SK-N-MC (cell line): ENCODE results near the gene TMEM63C.

ENCODE experiments used
- DNase-seq: peaks from one replicate; pipeline ENCODE4 v3.0.0-alpha.2; 2011; ENCODE audit warnings: low read depth, low spot score
- H3K27ac ChIP-seq: fragments of 200-600 bp; sonication (generic); 2 replicates; pipeline ENCODE4 v1.5.1; 2016; ENCODE audit warnings: mixed run types
- H3K36me3 ChIP-seq: fragments of 200-600 bp; sonication (generic); 2 replicates; pipeline ENCODE4 v1.6.1; 2017; ENCODE audit warnings: antibody characterized with exemption, low read length, mixed read lengths; ENCODE audit not compliant: insufficient read depth
- H3K4me3 ChIP-seq: fragments of 200-600 bp; sonication (generic); 2 replicates; pipeline ENCODE4 v1.5.1; 2016
- H3K9ac ChIP-seq: fragments of 200-600 bp; sonication (generic); 2 replicates; pipeline ENCODE4 v1.8.0; 2017; ENCODE audit warnings: mixed run types, mixed read lengths; ENCODE audit not compliant: insufficient read length
- H3K9me3 ChIP-seq: fragments of 200-600 bp; sonication (generic); 2 replicates; pipeline ENCODE4 v1.6.1; 2017; ENCODE audit warnings: low read depth, mild to moderate bottlenecking, antibody characterized with exemption, low read length, moderate library complexity, mixed read lengths
- EZH2 ChIP-seq: fragments of 200-600 bp; sonication (generic); IDR thresholded peaks from one replicate; pipeline ENCODE4 v1.6.1; 2017; ENCODE audit warnings: antibody characterized with exemption
- FOXP2 ChIP-seq: optimal IDR thresholded peaks from 2 replicates; pipeline ENCODE3; 2011; ENCODE audit warnings: mild to moderate bottlenecking, moderate library complexity; ENCODE audit not compliant: insufficient read depth; ENCODE audit errors: extremely low read length, control extremely low read depth
- POLR2AphosphoS5 ChIP-seq: IDR thresholded peaks from 2 replicates; pipeline ENCODE4 v1.6.1; 2012; ENCODE audit warnings: mild to moderate bottlenecking, low read depth, low read length, borderline replicate concordance

The TMEM63C gene

DNA sequence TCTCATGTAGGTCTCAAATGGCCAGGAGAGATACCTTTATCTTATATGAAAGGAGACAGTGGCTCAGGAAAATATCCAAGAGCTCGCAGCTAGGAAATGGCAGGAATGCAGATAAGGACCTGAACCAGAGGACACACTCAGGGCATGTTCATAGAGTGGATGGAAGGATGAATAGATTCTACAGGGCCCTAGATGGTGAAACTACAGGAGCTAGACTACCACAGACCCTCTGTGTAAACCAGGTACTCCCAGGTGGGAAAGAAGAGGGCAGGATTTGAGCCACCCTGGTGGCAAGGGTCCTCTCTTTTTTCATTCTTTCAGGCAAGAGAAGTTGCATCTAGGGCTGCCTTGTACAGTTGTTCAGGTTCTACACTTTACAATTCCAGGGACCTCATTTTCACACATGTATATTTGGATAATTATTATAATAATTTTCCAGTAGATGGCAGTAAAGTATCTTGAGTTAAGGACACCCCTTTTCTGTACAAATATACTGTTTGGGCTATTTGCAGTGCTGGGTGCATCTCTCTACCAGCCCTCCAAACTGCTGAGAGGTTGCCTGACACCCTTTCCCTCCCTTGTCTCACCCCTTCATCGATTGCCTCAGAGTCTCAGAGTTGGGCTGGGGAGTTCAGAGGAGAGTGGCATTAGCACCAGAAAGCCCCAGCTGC is 29.5 kb upstream of the TMEM63C start:
- no peaks in the 10 kb centered on the region for H3K9me3 ChIP-seq
- H3K36me3 ChIP-seq = no peaks in the 10 kb centered on the region
- no peak overlapping the region for H3K4me3 ChIP-seq
- no peak for TF ChIP-seq POLR2AphosphoS5
- no peak for DNase-seq
- H3K9ac ChIP-seq = no peak overlapping the region
- H3K27ac ChIP-seq = no peak overlapping the region

DNA sequence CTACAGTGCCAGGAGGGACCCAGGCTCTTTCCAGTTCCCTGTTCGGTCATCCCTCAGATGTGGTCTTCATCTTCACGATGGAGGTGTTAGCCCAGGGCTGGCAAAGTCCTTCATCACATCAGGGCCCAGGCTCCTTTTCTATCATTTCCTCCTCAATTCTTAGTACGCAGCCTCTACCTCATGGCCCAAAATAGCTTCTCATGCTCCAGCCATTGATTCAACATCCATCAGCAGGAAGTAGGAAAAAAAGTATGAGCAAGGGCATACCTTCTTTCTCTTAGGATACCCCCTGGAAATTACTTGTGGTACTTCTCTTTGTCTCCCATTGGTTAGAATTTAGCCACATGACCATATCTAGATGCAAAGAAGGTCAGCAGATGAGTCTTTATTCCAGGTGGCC is 27.8 kb upstream of the TMEM63C start:
- TF ChIP-seq POLR2AphosphoS5 (no peak), FOXP2 (no peak), EZH2 (no peak)
- DNase-seq = no peak
- H3K36me3 ChIP-seq = no peaks in the 10 kb centered on the region
- no peak overlapping the region for H3K27ac ChIP-seq
- no peak overlapping the region for H3K4me3 ChIP-seq
- no peak overlapping the region for H3K9ac ChIP-seq
- no peaks in the 10 kb centered on the region for H3K9me3 ChIP-seq

DNA sequence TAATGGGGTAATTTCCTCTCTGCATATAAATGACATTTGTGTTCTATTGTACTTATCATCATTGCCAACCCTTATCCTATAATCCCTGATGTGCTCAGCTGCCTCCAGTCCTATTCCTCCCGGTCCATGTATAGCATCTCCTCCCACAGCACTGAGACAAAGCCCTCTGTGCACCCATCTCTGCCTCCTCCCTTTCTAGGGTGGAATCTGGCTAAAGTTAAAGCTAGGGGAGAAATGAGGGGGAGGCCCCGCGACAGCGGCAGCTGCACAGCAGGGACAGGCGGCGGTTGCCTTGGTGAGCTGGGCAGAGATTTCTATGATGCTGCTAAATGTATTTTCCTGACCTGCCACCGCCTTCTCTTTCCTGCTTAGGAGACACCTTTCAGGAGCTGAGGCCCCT is 27.2 kb upstream of the TMEM63C start:
- Histone ChIP-seq H3K36me3 (no peaks in the 10 kb centered on the region), H3K4me3 (no peak overlapping the region), H3K27ac (no peak overlapping the region), H3K9me3 (no peaks in the 10 kb centered on the region), H3K9ac (no peak overlapping the region)
- no peak for DNase-seq
- TF ChIP-seq EZH2 (no peak), FOXP2 (no peak), POLR2AphosphoS5 (no peak)

DNA sequence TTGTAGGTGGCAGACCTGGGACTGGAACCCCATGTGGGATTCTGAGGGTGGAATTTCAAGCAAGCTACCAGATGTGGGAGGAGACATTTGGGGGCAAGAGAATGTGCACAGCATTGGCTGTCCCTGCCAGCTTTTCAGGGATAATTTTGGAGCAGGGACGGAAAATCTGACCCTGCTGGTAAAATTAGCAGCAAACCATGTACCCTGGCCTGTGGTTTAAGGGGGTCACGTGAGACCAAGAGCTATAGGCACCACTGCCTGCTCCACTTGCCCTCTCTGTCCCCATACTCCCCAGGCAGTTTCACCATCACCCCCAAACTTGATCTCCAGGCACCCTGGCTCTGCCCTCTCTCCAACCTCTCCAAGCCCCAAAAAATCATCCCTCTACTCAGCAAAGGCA is 26.5 kb upstream of the TMEM63C start:
- Histone ChIP-seq H3K4me3 (no peak overlapping the region), H3K9ac (no peak overlapping the region)

DNA sequence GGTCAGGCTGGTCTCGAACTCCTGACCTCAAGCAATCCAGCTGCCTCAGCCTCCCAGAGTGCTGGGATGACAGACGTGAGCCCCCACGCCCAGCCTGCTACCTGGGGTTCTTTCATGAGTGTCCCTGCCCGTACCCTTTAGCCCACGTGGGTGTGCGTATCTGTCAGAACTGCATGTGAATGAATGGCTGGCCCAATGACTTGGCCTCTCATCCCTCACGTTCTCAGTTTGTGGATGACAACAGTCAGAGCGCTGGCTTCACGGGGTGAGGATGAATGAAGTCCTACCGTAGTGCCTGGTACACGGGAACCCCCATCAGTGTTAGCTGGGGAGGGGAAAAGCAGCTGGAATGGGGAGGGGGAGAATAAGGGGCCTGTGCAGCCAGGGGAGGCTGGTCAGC is 23.9 kb upstream of the TMEM63C start:
- no peak for TF ChIP-seq POLR2AphosphoS5
- TF ChIP-seq FOXP2 = no peak
- no peak overlapping the region for H3K9ac ChIP-seq
- H3K9me3 ChIP-seq = no peaks in the 10 kb centered on the region
- H3K36me3 ChIP-seq = no peaks in the 10 kb centered on the region
- no peak overlapping the region for H3K4me3 ChIP-seq
- no peak for DNase-seq
- no peak overlapping the region for H3K27ac ChIP-seq

More for the DNA sequence above, 26.5 kb upstream of the TMEM63C start:
- no peak for TF ChIP-seq POLR2AphosphoS5
- no peak for TF ChIP-seq FOXP2
- no peak for TF ChIP-seq EZH2
- no peaks in the 10 kb centered on the region for H3K36me3 ChIP-seq
- H3K27ac ChIP-seq = no peak overlapping the region
- no peaks in the 10 kb centered on the region for H3K9me3 ChIP-seq
- DNase-seq = no peak

DNA sequence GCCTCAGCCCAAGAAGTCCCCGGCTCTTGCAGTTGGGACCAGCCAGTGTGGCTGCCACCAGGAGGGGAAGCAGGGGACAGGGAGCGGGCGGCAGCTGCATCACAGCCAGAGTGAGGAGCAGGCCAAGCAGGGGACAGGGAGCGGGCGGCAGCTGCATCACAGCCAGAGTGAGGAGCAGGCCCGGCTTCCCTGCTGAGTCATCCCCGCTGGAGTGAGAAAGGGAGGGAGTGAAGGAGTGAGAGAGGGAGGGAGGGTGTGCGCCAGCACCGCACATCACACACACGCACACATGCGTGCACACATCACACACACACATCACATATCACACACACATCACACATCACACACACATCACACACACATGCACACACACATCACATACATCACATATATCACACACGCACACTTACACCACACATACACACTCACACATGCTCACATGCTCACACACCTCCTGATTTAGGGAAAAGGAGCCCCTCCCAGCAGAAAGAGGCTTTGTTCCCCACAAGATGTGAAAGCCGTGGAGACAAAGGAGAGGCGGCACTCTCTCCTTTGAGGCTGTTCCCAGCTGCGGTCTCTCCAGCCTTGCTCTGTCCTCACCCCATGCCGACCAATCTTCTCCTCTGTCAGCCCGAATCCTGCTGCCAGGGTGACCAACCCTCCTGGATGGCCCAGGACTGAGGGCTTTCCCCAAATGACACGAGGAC is 23.3 kb upstream of the TMEM63C start:
- Histone ChIP-seq H3K27ac (no peak overlapping the region), H3K9me3 (no peaks in the 10 kb centered on the region), H3K36me3 (no peaks in the 10 kb centered on the region), H3K9ac (no peak overlapping the region), H3K4me3 (no peak overlapping the region)
- DNase-seq = no peak
- no peak for TF ChIP-seq EZH2
- no peak for TF ChIP-seq FOXP2
- no peak for TF ChIP-seq POLR2AphosphoS5

DNA sequence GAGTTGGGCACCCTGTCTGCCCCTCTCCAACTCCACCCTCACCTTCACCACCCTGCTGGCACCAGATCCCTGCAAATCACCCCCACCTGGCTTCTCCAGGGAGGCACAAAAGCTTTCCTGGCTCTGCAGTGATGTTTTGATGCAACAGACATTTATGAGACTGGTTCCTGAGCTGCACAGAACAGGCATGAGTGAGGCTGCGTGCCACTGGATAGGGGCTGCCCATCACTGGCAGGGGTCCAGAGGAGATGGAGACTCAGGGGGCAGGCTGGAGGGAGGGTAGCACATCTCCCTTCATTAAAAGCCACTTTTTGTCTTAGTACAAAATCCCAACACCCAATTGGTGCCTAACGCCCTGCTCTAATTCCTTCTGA is 22.7 kb upstream of the TMEM63C start:
- no peaks in the 10 kb centered on the region for H3K36me3 ChIP-seq
- DNase-seq = no peak
- no peaks in the 10 kb centered on the region for H3K9me3 ChIP-seq
- TF ChIP-seq FOXP2 (no peak), POLR2AphosphoS5 (no peak), EZH2 (no peak)
- H3K4me3 ChIP-seq = no peak overlapping the region
- H3K27ac ChIP-seq = no peak overlapping the region
- no peak overlapping the region for H3K9ac ChIP-seq

DNA sequence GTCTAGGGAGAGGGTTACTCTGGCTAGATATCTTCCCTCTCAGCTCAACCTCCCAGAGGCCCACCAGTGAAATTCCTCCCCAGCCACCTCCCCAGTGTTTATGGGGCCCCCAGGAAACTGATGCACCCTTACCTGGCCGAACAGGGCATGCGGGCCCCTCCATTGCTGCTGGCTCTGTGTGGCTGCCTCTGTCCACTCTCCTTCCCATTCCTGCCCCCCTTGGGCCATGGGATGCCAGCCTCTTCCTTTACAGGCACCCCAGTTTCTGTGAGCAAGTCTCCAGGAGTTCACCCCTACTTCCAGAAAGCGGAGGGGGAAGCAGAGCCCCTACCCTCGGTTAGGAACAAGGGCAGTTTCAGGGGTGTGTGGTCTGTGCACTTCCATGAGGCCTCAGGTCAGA is 20.6 kb upstream of the TMEM63C start:
- no peak for DNase-seq
- H3K4me3 ChIP-seq = no peak overlapping the region
- no peaks in the 10 kb centered on the region for H3K9me3 ChIP-seq
- H3K27ac ChIP-seq = no peak overlapping the region
- H3K9ac ChIP-seq = no peak overlapping the region
- H3K36me3 ChIP-seq = no peaks in the 10 kb centered on the region
- TF ChIP-seq FOXP2 = no peak
- TF ChIP-seq POLR2AphosphoS5 = no peak
- no peak for TF ChIP-seq EZH2

DNA sequence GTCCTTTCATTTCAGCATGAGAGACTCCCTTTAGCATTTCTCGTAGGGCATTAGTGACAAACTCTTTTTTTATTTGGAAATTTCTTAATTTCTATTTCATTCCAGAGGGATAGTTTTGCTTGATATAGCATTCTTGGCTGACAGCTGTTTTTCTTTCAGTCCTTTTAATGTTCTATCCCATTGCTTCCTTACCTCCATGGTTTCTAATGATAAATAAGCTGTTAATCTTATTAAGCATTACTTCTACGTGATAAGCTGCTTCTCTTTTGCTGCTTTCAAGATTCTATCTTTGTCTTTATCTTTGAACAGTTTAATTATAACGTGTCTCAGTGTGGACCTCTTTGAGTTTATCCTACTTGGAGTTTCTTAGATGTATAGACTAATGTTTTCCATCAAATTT is 11.6 kb upstream of the TMEM63C start:
- TF ChIP-seq POLR2AphosphoS5 (no peak), EZH2 (no peak), FOXP2 (no peak)
- H3K27ac ChIP-seq = no peak overlapping the region

More for the DNA sequence above, 11.6 kb upstream of the TMEM63C start:
- no peak for DNase-seq
- Histone ChIP-seq H3K36me3 (no peaks in the 10 kb centered on the region), H3K9ac (no peak overlapping the region), H3K4me3 (no peak overlapping the region), H3K9me3 (peaks cover 6% of the 10 kb centered on the region; the same call in 1 of the 2 replicates)
